ENCODE measurements around the gene ANGPTL7. TPM values are rescaled to one million over a fixed set of nuclear protein-coding genes. Genes with fewer than 3 reads are reported as not detected.
A peak's percentile ranks its signal among the peaks of the same experiment; 100 is the strongest.
"Not testable (repeated sequence)": the region's sequence is repeated elsewhere in the genome, so short reads cannot be mapped to it uniquely, and the experiment has no call there.

ANGPTL7 gene
- total RNA-seq, 4 donors from 2014 or later: 0.33 to 4.6 (median 0.38) TPM

DNA sequence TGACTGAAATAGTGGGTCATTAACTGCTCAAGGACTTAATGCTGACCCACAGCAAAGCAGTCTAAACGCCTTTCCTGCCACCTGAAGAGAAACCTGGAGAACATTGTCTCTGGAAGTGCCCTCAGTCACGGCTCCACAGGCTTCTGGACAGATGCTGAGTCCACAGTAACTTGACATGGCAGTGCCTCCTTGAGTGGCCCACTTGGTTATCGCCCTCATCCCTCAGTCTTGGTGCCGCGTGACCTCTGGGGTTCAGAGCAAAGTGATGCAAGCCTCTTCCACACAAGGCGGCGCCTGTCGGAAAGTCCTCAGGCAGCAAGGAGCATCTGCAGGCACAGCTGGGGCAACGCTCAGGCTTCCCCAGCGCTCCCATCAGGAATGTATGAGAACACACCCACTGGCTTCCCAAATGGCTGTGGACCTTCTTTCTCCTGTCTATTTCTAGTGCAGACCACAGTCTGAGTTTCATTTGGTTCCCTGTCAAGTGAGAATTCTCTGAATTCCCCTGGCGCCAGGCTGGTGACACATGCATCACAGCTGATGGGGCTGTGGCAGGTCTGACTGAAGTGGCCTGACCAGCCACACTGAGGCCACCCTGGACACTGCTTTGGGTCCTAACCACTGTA lies 13.0 kb upstream of the ANGPTL7 start:
- TF ChIP-seq POLR2A (IDR thresholded peaks at IDR 0.05): no peak
- TF ChIP-seq, protein P1, sequence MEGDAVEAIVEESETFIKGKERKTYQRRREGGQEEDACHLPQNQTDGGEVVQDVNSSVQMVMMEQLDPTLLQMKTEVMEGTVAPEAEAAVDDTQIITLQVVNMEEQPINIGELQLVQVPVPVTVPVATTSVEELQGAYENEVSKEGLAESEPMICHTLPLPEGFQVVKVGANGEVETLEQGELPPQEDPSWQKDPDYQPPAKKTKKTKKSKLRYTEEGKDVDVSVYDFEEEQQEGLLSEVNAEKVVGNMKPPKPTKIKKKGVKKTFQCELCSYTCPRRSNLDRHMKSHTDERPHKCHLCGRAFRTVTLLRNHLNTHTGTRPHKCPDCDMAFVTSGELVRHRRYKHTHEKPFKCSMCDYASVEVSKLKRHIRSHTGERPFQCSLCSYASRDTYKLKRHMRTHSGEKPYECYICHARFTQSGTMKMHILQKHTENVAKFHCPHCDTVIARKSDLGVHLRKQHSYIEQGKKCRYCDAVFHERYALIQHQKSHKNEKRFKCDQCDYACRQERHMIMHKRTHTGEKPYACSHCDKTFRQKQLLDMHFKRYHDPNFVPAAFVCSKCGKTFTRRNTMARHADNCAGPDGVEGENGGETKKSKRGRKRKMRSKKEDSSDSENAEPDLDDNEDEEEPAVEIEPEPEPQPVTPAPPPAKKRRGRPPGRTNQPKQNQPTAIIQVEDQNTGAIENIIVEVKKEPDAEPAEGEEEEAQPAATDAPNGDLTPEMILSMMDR (IDR thresholded peaks at IDR 0.05): no peak
- peak; percentile 83 to 90 for DNase-seq
- no peak overlapping the region for H3K4me3 ChIP-seq (replicated peaks in 1 of 3)
- intact Hi-C loops (cut with DNase I): no loop called here
- WGBS, 2 donors: 45 to 75% methylated on average over 4 to 7 of the region's 11 CpGs
- H3K36me3 ChIP-seq: no peaks in the 10 kb centered on the region
- no peaks in the 10 kb centered on the region for H3K9me3 ChIP-seq
- H3K27ac ChIP-seq: peak overlapping the region in 1 of 3 donors; percentile 2
- H3K27me3 ChIP-seq: no peaks in the 10 kb centered on the region
- H3K4me1 ChIP-seq: peaks cover 0 to 23% of the 10 kb centered on the region in 2 donors

DNA sequence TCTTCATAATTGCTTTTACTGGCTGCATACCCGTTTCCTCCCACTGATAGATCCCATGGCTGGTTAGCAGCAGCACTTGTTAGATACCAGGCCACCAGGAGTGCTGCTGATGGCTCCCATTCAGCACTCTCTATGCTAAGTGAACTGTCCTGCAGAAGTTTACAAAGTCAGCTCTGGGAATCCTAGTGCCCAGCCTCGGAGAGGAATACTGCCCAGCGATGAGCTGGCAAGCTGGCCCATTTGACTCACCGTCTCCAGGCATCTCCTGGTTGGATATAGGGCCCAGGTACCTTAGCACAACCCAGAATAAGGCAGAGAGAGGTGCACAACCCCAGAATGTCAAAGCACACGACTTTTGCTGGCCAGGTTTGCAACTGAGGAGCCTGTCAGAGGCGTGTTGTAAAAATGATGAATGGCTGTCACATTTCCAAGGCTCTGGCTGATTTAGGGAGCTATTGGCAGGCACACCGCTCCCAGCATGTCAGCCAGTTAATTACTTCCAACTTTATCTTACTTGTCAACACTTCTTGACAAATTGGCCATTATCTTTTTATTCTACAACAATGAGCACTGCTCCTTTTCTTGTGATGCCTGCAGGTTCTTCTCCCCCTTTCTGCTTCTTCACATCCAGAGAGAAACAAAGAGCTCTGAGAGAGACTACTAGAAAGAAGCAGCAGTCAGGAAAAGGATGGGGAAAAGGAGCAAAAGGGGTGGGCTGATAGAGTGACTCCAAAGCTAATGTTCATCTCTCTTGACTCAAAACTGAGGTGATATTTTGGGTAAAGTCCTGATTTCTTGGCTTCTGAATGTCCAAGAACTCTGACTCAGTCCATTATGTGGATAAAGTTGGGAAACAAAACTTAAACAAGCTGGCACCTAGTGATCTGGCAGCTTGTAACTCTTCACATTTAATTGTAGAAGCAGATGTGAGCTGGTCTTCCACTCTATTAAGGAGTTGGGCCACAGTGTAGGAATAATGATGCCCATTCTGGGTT lies 10.8 kb upstream of the ANGPTL7 start:
- Histone ChIP-seq H3K4me3 (replicated peaks in 1 of 3) (no peak overlapping the region), H3K27ac (no peak overlapping the region), H3K36me3 (no peaks in the 10 kb centered on the region), H3K9me3 (no peaks in the 10 kb centered on the region), H3K27me3 (no peaks in the 10 kb centered on the region), H3K4me1 (peaks cover 0 to 23% of the 10 kb centered on the region in 2 donors)
- no peak for DNase-seq
- intact Hi-C loops (cut with DNase I): no loop called here
- TF ChIP-seq, protein P1 (IDR thresholded peaks at IDR 0.05): no peak
- no peak for TF ChIP-seq POLR2A (IDR thresholded peaks at IDR 0.05)
- WGBS, 2 donors: 73 to 90% methylated on average over 7 of the region's 7 CpGs

DNA sequence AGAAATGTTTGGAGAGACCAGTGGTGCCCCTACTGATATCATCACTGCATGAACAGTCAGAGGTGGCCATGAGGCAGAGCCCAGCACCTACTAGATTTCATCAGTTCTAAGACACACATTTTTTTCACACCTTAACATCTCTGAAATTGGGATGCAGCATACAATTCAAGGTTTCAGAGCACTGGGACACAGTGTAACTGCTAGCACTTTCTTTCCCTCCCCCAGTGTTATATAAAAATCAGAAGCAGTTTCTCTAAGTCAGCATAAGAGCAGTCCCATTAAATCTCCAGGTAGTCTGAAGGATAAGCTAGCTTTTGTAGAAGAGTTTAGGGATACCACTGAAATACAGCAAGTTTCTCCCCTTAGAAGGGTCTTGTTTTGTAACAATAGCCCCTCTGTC lies 10.0 kb upstream of the ANGPTL7 start:
- Histone ChIP-seq H3K27ac (no peak overlapping the region), H3K27me3 (no peaks in the 10 kb centered on the region), H3K9me3 (no peaks in the 10 kb centered on the region), H3K4me1 (peaks cover 0 to 23% of the 10 kb centered on the region in 2 donors), H3K4me3 (replicated peaks in 1 of 3) (no peak overlapping the region), H3K36me3 (no peaks in the 10 kb centered on the region)
- no peak for DNase-seq
- TF ChIP-seq, protein P1 (IDR thresholded peaks at IDR 0.05): no peak
- no peak for TF ChIP-seq POLR2A (IDR thresholded peaks at IDR 0.05)
- intact Hi-C loops (cut with DNase I): no loop called here

DNA sequence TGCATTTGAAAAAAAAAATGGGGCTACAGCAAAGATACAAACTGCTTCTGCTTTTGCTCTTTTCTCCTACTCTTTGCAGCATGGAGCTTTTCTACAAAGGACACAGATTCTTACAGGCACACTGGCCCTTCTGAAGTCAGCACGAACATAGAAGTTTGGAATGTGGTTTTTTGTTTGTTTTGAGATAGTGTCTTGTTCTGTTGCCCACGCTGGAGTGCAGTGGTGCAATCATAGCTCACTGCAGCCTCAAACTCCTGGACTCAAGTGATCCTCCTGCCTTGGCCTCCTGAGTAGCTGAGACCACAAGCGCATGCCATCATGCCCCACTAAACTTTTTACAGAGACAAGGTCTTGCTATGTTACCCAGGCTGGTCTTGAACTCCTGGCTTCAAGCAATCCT lies 9.4 kb upstream of the ANGPTL7 start:
- H3K9me3 ChIP-seq; H3K4me3 ChIP-seq (replicated peaks in 1 of 3); H3K27ac ChIP-seq; H3K36me3 ChIP-seq; intact Hi-C loops (cut with DNase I); H3K27me3 ChIP-seq: not testable (repeated sequence)
- DNase-seq: peak in 1 of 2 donors; percentile 2
- peaks cover 0 to 23% of the 10 kb centered on the region in 2 donors for H3K4me1 ChIP-seq
- WGBS, 2 donors: 68 to 80% methylated on average over 3 of the region's 3 CpGs

DNA sequence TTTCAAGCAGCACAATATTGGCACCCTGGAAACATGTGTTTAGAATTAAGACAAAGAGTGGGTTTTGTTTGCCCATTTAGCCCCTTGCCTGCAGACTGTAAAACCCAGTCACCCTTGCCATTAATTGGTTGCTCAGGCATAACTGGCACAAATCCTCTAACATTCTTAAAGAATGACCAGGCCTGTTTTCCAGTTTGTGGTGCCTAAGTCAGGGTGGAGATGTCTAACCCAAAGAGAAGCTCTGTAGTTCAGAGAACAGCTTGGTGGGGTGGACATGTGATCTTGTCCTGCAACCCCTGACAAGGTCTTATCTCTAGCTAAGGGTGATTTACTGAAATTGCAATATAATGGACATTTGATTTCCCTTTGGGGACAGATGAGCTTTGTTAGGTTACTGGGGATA lies 8.8 kb upstream of the ANGPTL7 start:
- H3K36me3 ChIP-seq: no peaks in the 10 kb centered on the region
- TF ChIP-seq POLR2A (IDR thresholded peaks at IDR 0.05): no peak
- TF ChIP-seq, protein P1 (IDR thresholded peaks at IDR 0.05): no peak
- no peak overlapping the region for H3K4me3 ChIP-seq (replicated peaks in 1 of 3)
- intact Hi-C loops (cut with DNase I): no loop called here
- peaks cover 0 to 23% of the 10 kb centered on the region in 2 donors for H3K4me1 ChIP-seq
- H3K27me3 ChIP-seq: no peaks in the 10 kb centered on the region
- no peak for DNase-seq
- no peaks in the 10 kb centered on the region for H3K9me3 ChIP-seq
- H3K27ac ChIP-seq: no peak overlapping the region
